IMR-90 (cell line): Measurements from ENCODE around the gene IFIT5. TPM values are rescaled to one million over a fixed set of nuclear protein-coding genes. Genes with fewer than 3 reads are reported as not detected.

Source experiments
- ATAC-seq: fragments of 200-7000 bp; cut with Tn5 transposase; 2 replicates; pipeline ENCODE4 v1.9.1; 2020; ENCODE audit warnings: low read depth, mild to moderate bottlenecking, moderate library complexity
- BruUV-seq: library from RNA; stranded (reverse); fragments of 400-500 nt; replicated peaks from 2 replicates; lab custom pipeline; 2021; lab: Mats Ljungman, UMichigan
- CTCF ChIA-PET: fragments of 300-600 bp; formaldehyde crosslinking; extraction: SDS; loops from one replicate; lab custom pipeline; 2021; ENCODE audit warnings: antibody characterized with exemption; lab: Yijun Ruan, JAX
- POLR2A ChIA-PET: fragments of 300-600 bp; sonication (Branson Sonifier 250); formaldehyde crosslinking; loops from one replicate; lab custom pipeline; 2022; ENCODE audit warnings: antibody characterized with exemption; ENCODE audit not compliant: unreplicated experiment; lab: Charles Lee
- DNase-seq: peaks from one replicate; pipeline ENCODE4 v3.0.0; 2013
- H2AFZ ChIP-seq: replicated peaks from 2 replicates; pipeline ENCODE3; 2013; ENCODE audit warnings: low read length, mild to moderate bottlenecking; ENCODE audit not compliant: poor library complexity
- H2AK5ac ChIP-seq: 2 replicates; pipeline ENCODE4 v1.6.1; 2013; ENCODE audit warnings: low read depth, low read length, inconsistent platforms
- H2AK9ac ChIP-seq: replicated peaks from 2 replicates; pipeline ENCODE3; 2013; ENCODE audit warnings: mild to moderate bottlenecking, low read depth, low read length, moderate library complexity; ENCODE audit not compliant: poor library complexity
- H2BK120ac ChIP-seq: 2 replicates; pipeline ENCODE4 v1.6.1; 2013; ENCODE audit warnings: low read depth, low read length, inconsistent platforms
- H2BK15ac ChIP-seq: 3 replicates; pipeline ENCODE4 v1.6.1; 2013; ENCODE audit warnings: low read depth, low read length, inconsistent platforms
- H2BK20ac ChIP-seq: 2 replicates; pipeline ENCODE4 v1.6.1; 2013; ENCODE audit warnings: low read depth, mild to moderate bottlenecking, inconsistent platforms, low read length, moderate library complexity
- H2BK5ac ChIP-seq: 2 replicates; pipeline ENCODE4 v1.6.1; 2013; ENCODE audit warnings: mild to moderate bottlenecking, low read depth, low read length, inconsistent platforms; ENCODE audit not compliant: poor library complexity, severe bottlenecking
- H3K14ac ChIP-seq: replicated peaks from 2 replicates; pipeline ENCODE4 v1.6.1; 2013; ENCODE audit warnings: low read depth, low read length, inconsistent platforms
- H3K18ac ChIP-seq: 2 replicates; pipeline ENCODE4 v1.6.1; 2013; ENCODE audit warnings: low read depth, low read length, control low read depth
- H3K23ac ChIP-seq: 2 replicates; pipeline ENCODE4 v1.6.1; 2013; ENCODE audit warnings: low read depth, low read length, inconsistent platforms
- H3K27ac ChIP-seq: 2 replicates; pipeline ENCODE4 v1.5.1; 2013; ENCODE audit warnings: mild to moderate bottlenecking, control low read depth, low read length; ENCODE audit not compliant: insufficient read depth
- H3K27me3 ChIP-seq: 2 replicates; pipeline ENCODE4 v1.6.1; 2013; ENCODE audit warnings: low read length; ENCODE audit not compliant: control insufficient read depth, insufficient read depth
- H3K36me3 ChIP-seq: 2 replicates; pipeline ENCODE4 v1.6.1; 2013; ENCODE audit warnings: low read length, mixed read lengths; ENCODE audit not compliant: control insufficient read depth, insufficient read depth
- H3K4ac ChIP-seq: 2 replicates; pipeline ENCODE4 v1.6.1; 2013; ENCODE audit warnings: low read depth, low read length, inconsistent platforms
- H3K4me1 ChIP-seq: 2 replicates; pipeline ENCODE4 v1.6.1; 2013; ENCODE audit warnings: low read length, mixed read lengths; ENCODE audit not compliant: control insufficient read depth, insufficient read depth
- H3K4me2 ChIP-seq: 2 replicates; pipeline ENCODE4 v1.6.1; 2013; ENCODE audit warnings: low read depth, mild to moderate bottlenecking, control low read depth, low read length, moderate library complexity
- H3K4me3 ChIP-seq: 2 replicates; pipeline ENCODE4 v1.5.1; 2013; ENCODE audit warnings: low read depth, mild to moderate bottlenecking, control low read depth, low read length, moderate library complexity; ENCODE audit not compliant: insufficient read depth
- H3K56ac ChIP-seq: 2 replicates; pipeline ENCODE4 v1.6.1; 2013; ENCODE audit warnings: low read length, inconsistent platforms; ENCODE audit not compliant: insufficient read depth; ENCODE audit errors: extremely low read depth
- H3K79me1 ChIP-seq, 2 experiments: 2 replicates each; pipeline ENCODE4 v1.6.1; 2013; ENCODE audit warnings: low read length in 2 of 2, inconsistent platforms in 1 of 2, low read depth in 1 of 2
- H3K9ac ChIP-seq: 2 replicates; pipeline ENCODE4 v1.6.1; 2013; ENCODE audit warnings: low read depth, low read length, control low read depth
- H3K9me1 ChIP-seq: 2 replicates; pipeline ENCODE4 v1.6.1; 2013; ENCODE audit warnings: low read length, inconsistent platforms; ENCODE audit not compliant: insufficient read depth
- H3K9me3 ChIP-seq: 2 replicates; pipeline ENCODE4 v1.6.1; 2013; ENCODE audit warnings: low read length; ENCODE audit not compliant: control insufficient read depth, insufficient read depth
- H4K20me1 ChIP-seq: 2 replicates; pipeline ENCODE4 v1.6.1; 2013; ENCODE audit warnings: low read length, inconsistent platforms; ENCODE audit not compliant: insufficient read depth
- H4K5ac ChIP-seq: 2 replicates; pipeline ENCODE4 v1.6.1; 2013; ENCODE audit warnings: mild to moderate bottlenecking, low read depth, low read length, control low read depth
- H4K8ac ChIP-seq, 2 experiments: 2 replicates each; pipeline ENCODE4 v1.6.1; 2013; ENCODE audit warnings: low read depth in 2 of 2, low read length in 2 of 2, control low read depth in 1 of 2, inconsistent platforms in 1 of 2
- H4K91ac ChIP-seq: 2 replicates; pipeline ENCODE4 v1.6.1; 2013; ENCODE audit warnings: low read depth, low read length, inconsistent platforms; ENCODE audit not compliant: insufficient read depth
- BHLHE40 ChIP-seq: fragments of 150-350 bp; IDR thresholded peaks from 2 replicates; pipeline ENCODE4 v1.6.1; 2016; ENCODE audit warnings: mild to moderate bottlenecking, low read depth, low read length
- CEBPB ChIP-seq: IDR thresholded peaks from 2 replicates; pipeline ENCODE4 v1.6.1; 2012; ENCODE audit warnings: low read depth, low read length, improper control_type of control experiment
- CHD1 ChIP-seq: IDR thresholded peaks from 2 replicates; pipeline ENCODE4 v1.6.1; 2012; ENCODE audit warnings: low read depth, low read length, improper control_type of control experiment
- FOS ChIP-seq: fragments of 150-350 bp; IDR thresholded peaks from 2 replicates; pipeline ENCODE4 v1.6.1; 2016; ENCODE audit warnings: low read depth, low read length
- MAFK ChIP-seq: IDR thresholded peaks from 2 replicates; pipeline ENCODE4 v1.6.1; 2012; ENCODE audit warnings: low read depth, low read length, improper control_type of control experiment
- MAZ ChIP-seq: IDR thresholded peaks from 2 replicates; pipeline ENCODE4 v1.6.1; 2012; ENCODE audit warnings: low read depth, mild to moderate bottlenecking, low read length, improper control_type of control experiment, moderate library complexity, borderline replicate concordance
- MXI1 ChIP-seq: IDR thresholded peaks from 2 replicates; pipeline ENCODE4 v1.6.1; 2012; ENCODE audit warnings: low read depth, mild to moderate bottlenecking, low read length, moderate library complexity, borderline replicate concordance
- NFE2L2 ChIP-seq: fragments of 150-350 bp; IDR thresholded peaks from 2 replicates; pipeline ENCODE4 v1.6.1; 2016; ENCODE audit warnings: low read depth, mild to moderate bottlenecking, low read length
- POLR2A ChIP-seq: IDR thresholded peaks from 2 replicates; pipeline ENCODE4 v1.6.1; 2012; ENCODE audit warnings: mild to moderate bottlenecking, low read depth, low read length
- RAD21 ChIP-seq: IDR thresholded peaks from 2 replicates; pipeline ENCODE4 v1.6.1; 2012; ENCODE audit warnings: low read length, improper control_type of control experiment
- RCOR1 ChIP-seq: IDR thresholded peaks from 2 replicates; pipeline ENCODE4 v1.6.1; 2012; ENCODE audit warnings: mild to moderate bottlenecking, low read length, improper control_type of control experiment; ENCODE audit not compliant: insufficient replicate concordance
- RFX5 ChIP-seq: IDR thresholded peaks from 2 replicates; pipeline ENCODE4 v1.8.0; 2012; ENCODE audit warnings: low read depth, mild to moderate bottlenecking, low read length, moderate library complexity
- SMC3 ChIP-seq: fragments of 150-350 bp; IDR thresholded peaks from 2 replicates; pipeline ENCODE4 v1.6.1; 2016; ENCODE audit warnings: low read depth, mild to moderate bottlenecking, antibody characterized with exemption, low read length, moderate library complexity
- WGBS, 2 experiments: methylation state at CpG; one replicate each; pipeline versions ENCODE4 v1.1.5 to v1.1.7; 2013; ENCODE audit warnings: missing lambda C conversion rate in 2 of 2; ENCODE audit not compliant: insufficient read length in 1 of 2; ENCODE audit errors: extremely low coverage in 2 of 2; 5-methylcytosine and 5-hydroxymethylcytosine counted together
- dilution Hi-C: fragments of 300-500 bp; cut with HindIII; formaldehyde crosslinking; loops from one replicate; pipeline ENCODE4 v1.14.3; 2018; ENCODE audit warnings: low sequenced_read_pairs; ENCODE audit not compliant: unreplicated experiment
- in situ Hi-C: fragments of 300-500 bp; cut with MboI; formaldehyde crosslinking; loops from 3 replicates; pipeline ENCODE4 v1.14.3; 2019; ENCODE audit warnings: low sequenced_read_pairs, inconsistent platforms, mixed read lengths
- intact Hi-C: fragments of 100-400 bp; cut with micrococcal nuclease; formaldehyde crosslinking; loops from 2 replicates; pipeline ENCODE4 v1.10.0; 2022
- polyA plus RNA-seq, 3 experiments: library from polyadenylated mRNA; depleted of rRNA; stranded (reverse); fragments of >200 nt; gene quantifications; 2 replicates each; pipeline ENCODE4 v1.2.3, GENCODE V29; 2012; ENCODE audit warnings: low replicate concordance in 1 of 3
- total RNA-seq: library from RNA; depleted of rRNA; stranded (reverse); fragments of >200 nt; gene quantifications from 2 replicates; pipeline ENCODE4 v1.2.3, GENCODE V29; 2012
- TF ChIP-seq, protein P1 (sequence below): fragments of 150-350 bp; IDR thresholded peaks from 2 replicates; pipeline ENCODE4 v1.6.1; 2017; ENCODE audit warnings: mild to moderate bottlenecking, antibody characterized with exemption, low read length, low read depth
- TF ChIP-seq, protein P2 (sequence below): fragments of 150-350 bp; IDR thresholded peaks from 2 replicates; pipeline ENCODE4 v1.6.1; 2016; ENCODE audit warnings: low read depth, mild to moderate bottlenecking, low read length, moderate library complexity, borderline replicate concordance
- TF ChIP-seq, protein P3 (sequence below): conservative IDR thresholded peaks from 2 replicates; pipeline ENCODE4 v1.5.1; 2012; ENCODE audit warnings: mild to moderate bottlenecking, low read depth, low read length, improper control_type of control experiment

IFIT5 gene
- total and polyA plus RNA-seq, 2 of the 4 experiments (the other 2 are of a cell fraction) = 5.2 to 18.1 TPM

DNA sequence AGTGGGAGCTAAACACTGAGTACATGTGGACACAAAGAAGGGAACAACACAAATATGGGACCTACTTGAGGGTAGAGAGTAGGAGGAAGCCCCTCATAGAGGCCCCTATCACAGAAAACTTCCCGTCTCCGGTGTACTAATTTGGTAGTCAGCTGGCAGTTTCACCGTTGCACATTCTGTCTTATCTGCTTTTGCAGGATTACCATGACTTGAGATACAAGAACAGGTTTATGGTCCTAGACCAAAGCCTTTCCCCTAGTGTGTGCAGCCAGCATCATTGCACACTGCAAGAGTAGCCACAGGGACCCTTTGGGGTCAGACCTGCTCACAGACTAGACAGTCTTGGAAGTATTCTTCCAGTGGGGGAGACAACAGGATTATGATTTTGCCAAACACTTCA lies 42.4 kb upstream of the IFIT5 start:
- H3K9me3 ChIP-seq = no peaks in the 10 kb centered on the region
- no peak overlapping the region for H2AK9ac ChIP-seq
- H3K27me3 ChIP-seq = no peaks in the 10 kb centered on the region
- H4K5ac ChIP-seq = no peak overlapping the region
- no peak overlapping the region for H3K4ac ChIP-seq
- peaks cover 9% of the 10 kb centered on the region for H3K4me1 ChIP-seq
- in situ Hi-C loops (no loop called here), intact Hi-C loops (no loop called here), dilution Hi-C loops (no loop called here)
- H2AK5ac ChIP-seq = no peak overlapping the region
- BruUV-seq = no TSS peak
- H4K20me1 ChIP-seq = peaks cover 8% of the 10 kb centered on the region; the same call in 1 of the 2 replicates
- ATAC-seq = no peak
- H3K18ac ChIP-seq = no peak overlapping the region
- H2AFZ ChIP-seq = no peak overlapping the region
- H3K23ac ChIP-seq = no peak overlapping the region
- no peak overlapping the region for H2BK5ac ChIP-seq
- no peak overlapping the region for H4K8ac ChIP-seq
- no peak overlapping the region for H3K4me2 ChIP-seq
- H2BK120ac ChIP-seq = no peak overlapping the region
- ChIA-PET CTCF (no interaction called here), POLR2A (no interaction called here)
- H2BK20ac ChIP-seq = no peak overlapping the region
- H3K56ac ChIP-seq = no peak overlapping the region
- no peak overlapping the region for H2BK15ac ChIP-seq
- H3K9me1 ChIP-seq = peaks cover 6% of the 10 kb centered on the region
- WGBS, 2 experiments = 76% methylated on average over 3 of the region's 3 CpGs; no CpG with 5 or more reads in 1 of the 2 experiments
- H3K9ac ChIP-seq = no peak overlapping the region
- no peak overlapping the region for H3K14ac ChIP-seq
- no peak overlapping the region for H3K27ac ChIP-seq
- TF ChIP-seq, protein P1, sequence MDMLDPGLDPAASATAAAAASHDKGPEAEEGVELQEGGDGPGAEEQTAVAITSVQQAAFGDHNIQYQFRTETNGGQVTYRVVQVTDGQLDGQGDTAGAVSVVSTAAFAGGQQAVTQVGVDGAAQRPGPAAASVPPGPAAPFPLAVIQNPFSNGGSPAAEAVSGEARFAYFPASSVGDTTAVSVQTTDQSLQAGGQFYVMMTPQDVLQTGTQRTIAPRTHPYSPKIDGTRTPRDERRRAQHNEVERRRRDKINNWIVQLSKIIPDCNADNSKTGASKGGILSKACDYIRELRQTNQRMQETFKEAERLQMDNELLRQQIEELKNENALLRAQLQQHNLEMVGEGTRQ = no peak
- TF ChIP-seq FOS (no peak), BHLHE40 (no peak), RFX5 (no peak), POLR2A (no peak), MXI1 (no peak), MAZ (no peak), RAD21 (no peak), NFE2L2 (no peak), CHD1 (no peak), RCOR1 (no peak), CEBPB (no peak), MAFK (no peak), SMC3 (no peak)
- TF ChIP-seq, protein P2, sequence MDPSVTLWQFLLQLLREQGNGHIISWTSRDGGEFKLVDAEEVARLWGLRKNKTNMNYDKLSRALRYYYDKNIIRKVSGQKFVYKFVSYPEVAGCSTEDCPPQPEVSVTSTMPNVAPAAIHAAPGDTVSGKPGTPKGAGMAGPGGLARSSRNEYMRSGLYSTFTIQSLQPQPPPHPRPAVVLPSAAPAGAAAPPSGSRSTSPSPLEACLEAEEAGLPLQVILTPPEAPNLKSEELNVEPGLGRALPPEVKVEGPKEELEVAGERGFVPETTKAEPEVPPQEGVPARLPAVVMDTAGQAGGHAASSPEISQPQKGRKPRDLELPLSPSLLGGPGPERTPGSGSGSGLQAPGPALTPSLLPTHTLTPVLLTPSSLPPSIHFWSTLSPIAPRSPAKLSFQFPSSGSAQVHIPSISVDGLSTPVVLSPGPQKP = no peak
- TF ChIP-seq, protein P3, sequence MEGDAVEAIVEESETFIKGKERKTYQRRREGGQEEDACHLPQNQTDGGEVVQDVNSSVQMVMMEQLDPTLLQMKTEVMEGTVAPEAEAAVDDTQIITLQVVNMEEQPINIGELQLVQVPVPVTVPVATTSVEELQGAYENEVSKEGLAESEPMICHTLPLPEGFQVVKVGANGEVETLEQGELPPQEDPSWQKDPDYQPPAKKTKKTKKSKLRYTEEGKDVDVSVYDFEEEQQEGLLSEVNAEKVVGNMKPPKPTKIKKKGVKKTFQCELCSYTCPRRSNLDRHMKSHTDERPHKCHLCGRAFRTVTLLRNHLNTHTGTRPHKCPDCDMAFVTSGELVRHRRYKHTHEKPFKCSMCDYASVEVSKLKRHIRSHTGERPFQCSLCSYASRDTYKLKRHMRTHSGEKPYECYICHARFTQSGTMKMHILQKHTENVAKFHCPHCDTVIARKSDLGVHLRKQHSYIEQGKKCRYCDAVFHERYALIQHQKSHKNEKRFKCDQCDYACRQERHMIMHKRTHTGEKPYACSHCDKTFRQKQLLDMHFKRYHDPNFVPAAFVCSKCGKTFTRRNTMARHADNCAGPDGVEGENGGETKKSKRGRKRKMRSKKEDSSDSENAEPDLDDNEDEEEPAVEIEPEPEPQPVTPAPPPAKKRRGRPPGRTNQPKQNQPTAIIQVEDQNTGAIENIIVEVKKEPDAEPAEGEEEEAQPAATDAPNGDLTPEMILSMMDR = no peak
- no peaks in the 10 kb centered on the region for H3K79me1 ChIP-seq
- no peak overlapping the region for H4K91ac ChIP-seq
- H3K4me3 ChIP-seq = no peak overlapping the region
- DNase-seq = no peak
- H3K36me3 ChIP-seq = no peaks in the 10 kb centered on the region
